Activated naive CD8-positive, alpha-beta T cell (primary cell): Measurements from ENCODE around the gene AHNAK2.
A peak's percentile ranks its signal among the peaks of the same experiment; 100 is the strongest.
"Not testable (repeated sequence)": the region's sequence is repeated elsewhere in the genome, so short reads cannot be mapped to it uniquely, and the experiment has no call there.

Source experiments
- H3K27ac Mint-ChIP-seq: one replicate; pipeline ENCODE4 v1.8.0; 2021; ENCODE audit warnings: mixed read lengths
- H3K27me3 Mint-ChIP-seq: one replicate; pipeline ENCODE4 v1.8.0; 2021; ENCODE audit warnings: mixed read lengths
- H3K36me3 Mint-ChIP-seq: one replicate; pipeline ENCODE4 v1.8.0; 2021; ENCODE audit warnings: mixed read lengths
- H3K4me1 Mint-ChIP-seq: one replicate; pipeline ENCODE4 v1.8.0; 2021; ENCODE audit warnings: low read depth, mixed read lengths
- H3K4me3 Mint-ChIP-seq: one replicate; pipeline ENCODE4 v1.8.0; 2021; ENCODE audit warnings: mild to moderate bottlenecking, mixed read lengths
- H3K9me3 Mint-ChIP-seq: one replicate; pipeline ENCODE4 v1.8.0; 2021; ENCODE audit warnings: low read depth, mixed read lengths

AHNAK2 gene

DNA sequence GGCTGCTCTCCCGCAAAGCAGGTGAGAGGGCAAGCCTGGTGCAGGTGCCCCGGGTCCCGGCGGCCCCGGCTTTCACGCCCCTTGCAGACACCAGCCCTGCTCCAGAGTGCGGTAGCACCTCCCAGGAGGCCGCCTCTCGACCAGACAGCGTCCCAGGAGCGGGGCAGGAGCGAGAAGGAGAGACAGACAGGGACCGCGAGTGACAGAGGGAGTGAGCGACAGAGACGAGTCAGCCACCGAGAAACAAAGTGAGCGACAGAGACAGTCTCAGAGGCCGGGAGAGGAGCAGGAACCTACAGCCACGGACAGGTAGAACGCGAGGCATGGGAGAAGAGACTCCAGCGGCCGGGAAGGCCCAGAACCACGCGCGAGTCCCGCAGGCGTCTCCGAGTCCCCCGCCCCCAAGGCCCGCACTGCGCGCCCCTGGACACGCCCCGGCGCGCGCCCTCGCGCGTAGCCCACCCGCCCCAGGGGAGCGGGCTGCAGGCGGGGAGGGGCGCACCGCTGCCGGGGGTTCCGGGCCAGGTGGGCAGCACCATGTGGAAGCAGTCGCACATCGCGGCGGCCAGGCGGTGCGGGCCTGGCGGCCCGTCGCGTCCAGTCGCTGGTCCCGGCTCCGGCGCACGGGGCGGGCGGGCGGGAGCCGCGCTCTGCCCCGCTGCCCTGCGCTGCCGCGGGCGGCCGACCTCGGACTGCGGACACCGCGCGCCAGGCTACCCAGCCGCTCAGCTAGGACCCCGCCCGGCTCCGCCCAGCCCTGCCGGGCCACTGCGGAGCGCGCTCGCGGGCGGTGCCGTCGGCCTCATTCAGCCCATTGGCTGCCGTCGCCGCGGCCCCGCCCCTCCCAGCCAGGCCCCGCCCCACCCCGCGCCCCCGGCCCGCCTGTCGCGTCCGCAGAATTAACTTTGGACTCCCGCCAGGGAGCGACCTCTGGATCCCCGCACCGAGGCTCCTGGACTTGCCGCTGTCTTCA lies at the start of gene AHNAK2:
AHNAK2 (minus strand) TSS at position 694 of the 973 bp plus-strand sequence; CDS start at position 557, 137 bp downstream.
- H3K27me3 Mint-ChIP-seq, result peaks cover 3% of the 10 kb centered on the region
- H3K4me1 Mint-ChIP-seq, result peaks cover 5% of the 10 kb centered on the region
- no peak within 1 kb of the TSS for H3K27ac Mint-ChIP-seq
- no peaks in the 10 kb centered on the region for H3K9me3 Mint-ChIP-seq
- no peaks in the 10 kb centered on the region for H3K36me3 Mint-ChIP-seq
- H3K4me3 Mint-ChIP-seq, result peak within 1 kb of the TSS; percentile 84

GRCh38 chr14:105027718-105028117 lies 49.5 kb upstream of the AHNAK2 start:
- H3K4me1 Mint-ChIP-seq, result peaks cover 41% of the 10 kb centered on the region
- H3K27me3 Mint-ChIP-seq, H3K4me3 Mint-ChIP-seq, H3K27ac Mint-ChIP-seq, H3K9me3 Mint-ChIP-seq, H3K36me3 Mint-ChIP-seq: not testable (repeated sequence)

DNA sequence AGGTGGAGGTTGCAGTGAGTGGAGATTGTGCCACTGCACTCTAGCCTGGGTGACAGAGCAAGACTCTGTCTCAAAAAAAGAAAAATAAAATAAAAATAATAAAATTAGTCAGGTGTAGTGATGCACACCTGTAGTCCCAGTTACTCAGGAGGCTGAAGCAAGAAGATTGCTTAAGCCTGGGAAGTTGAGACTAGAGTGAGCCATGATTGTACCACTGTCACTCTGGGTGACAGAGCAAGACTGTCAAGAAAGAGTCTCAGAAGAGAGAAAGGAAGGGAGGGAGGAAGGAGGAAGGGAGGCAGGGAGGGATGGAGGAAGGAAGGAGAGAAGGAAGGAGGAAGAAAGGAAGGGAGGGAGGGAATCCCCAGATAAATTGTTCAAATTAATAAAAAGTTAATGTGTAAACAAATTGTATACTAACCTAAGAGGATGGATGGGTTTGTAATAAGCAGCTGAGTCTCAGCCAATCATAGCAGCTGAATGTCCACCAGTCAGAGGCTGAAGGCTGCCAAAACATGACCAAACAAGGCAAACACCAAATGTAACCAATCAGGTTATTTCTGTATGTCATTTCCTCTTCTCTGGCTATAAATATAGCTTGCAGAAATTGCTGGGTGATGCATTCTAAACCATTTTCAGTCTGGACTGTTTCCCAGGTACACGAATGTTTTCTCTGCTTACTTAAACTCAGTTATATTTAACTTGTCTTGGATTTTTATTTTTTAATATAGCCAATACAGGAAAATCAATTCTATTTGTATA lies 48.8 kb upstream of the AHNAK2 start:
- H3K27me3 Mint-ChIP-seq, result no peaks in the 10 kb centered on the region
- H3K4me1 Mint-ChIP-seq, result peaks cover 41% of the 10 kb centered on the region
- peaks cover 5% of the 10 kb centered on the region for H3K36me3 Mint-ChIP-seq
- H3K4me3 Mint-ChIP-seq, result no peak overlapping the region
- H3K9me3 Mint-ChIP-seq, result no peaks in the 10 kb centered on the region
- H3K27ac Mint-ChIP-seq, result peak overlapping the region; percentile 74

GRCh38 chr14:105026033-105026785 lies 48.0 kb upstream of the AHNAK2 start:
- Mint-ChIP-seq H3K36me3 (peaks cover 8% of the 10 kb centered on the region), H3K27ac (peak overlapping the region; percentile 74), H3K4me1 (peaks cover 46% of the 10 kb centered on the region), H3K27me3 (no peaks in the 10 kb centered on the region), H3K4me3 (peak overlapping the region; percentile 23), H3K9me3 (no peaks in the 10 kb centered on the region)

GRCh38 chr14:105025429-105025828 lies 47.3 kb upstream of the AHNAK2 start:
- peaks cover 8% of the 10 kb centered on the region for H3K36me3 Mint-ChIP-seq
- peak overlapping the region; percentile 74 for H3K27ac Mint-ChIP-seq
- H3K9me3 Mint-ChIP-seq, result no peaks in the 10 kb centered on the region
- H3K27me3 Mint-ChIP-seq, result no peaks in the 10 kb centered on the region
- H3K4me1 Mint-ChIP-seq, result peaks cover 46% of the 10 kb centered on the region
- H3K4me3 Mint-ChIP-seq, result no peak overlapping the region

GRCh38 chr14:105023791-105024480 lies 45.8 kb upstream of the AHNAK2 start:
- Mint-ChIP-seq H3K4me1 (peaks cover 58% of the 10 kb centered on the region), H3K9me3 (no peaks in the 10 kb centered on the region), H3K4me3 (peak overlapping the region; percentile 100), H3K27me3 (no peaks in the 10 kb centered on the region), H3K27ac (peak overlapping the region; percentile 66), H3K36me3 (peaks cover 10% of the 10 kb centered on the region)

GRCh38 chr14:105023144-105023543 lies 45.0 kb upstream of the AHNAK2 start:
- Mint-ChIP-seq H3K4me3 (peak overlapping the region; percentile 100), H3K36me3 (peaks cover 10% of the 10 kb centered on the region), H3K4me1 (peaks cover 63% of the 10 kb centered on the region), H3K27ac (peak overlapping the region; percentile 66), H3K27me3 (no peaks in the 10 kb centered on the region), H3K9me3 (no peaks in the 10 kb centered on the region)

GRCh38 chr14:105022276-105022670 lies 44.1 kb upstream of the AHNAK2 start:
- H3K27me3 Mint-ChIP-seq, result no peaks in the 10 kb centered on the region
- peaks cover 8% of the 10 kb centered on the region for H3K36me3 Mint-ChIP-seq
- H3K27ac Mint-ChIP-seq, result peak overlapping the region; percentile 97
- peak overlapping the region; percentile 100 for H3K4me3 Mint-ChIP-seq
- peaks cover 66% of the 10 kb centered on the region for H3K4me1 Mint-ChIP-seq
- H3K9me3 Mint-ChIP-seq, result no peaks in the 10 kb centered on the region

- Mint-ChIP-seq H3K4me1 (peaks cover 66% of the 10 kb centered on the region), H3K27ac (peak overlapping the region; percentile 97), H3K27me3 (no peaks in the 10 kb centered on the region), H3K36me3 (peaks cover 10% of the 10 kb centered on the region), H3K4me3 (peak overlapping the region; percentile 100), H3K9me3 (no peaks in the 10 kb centered on the region)
Measured at GRCh38 chr14:105021656-105022275, 43.6 kb upstream of the AHNAK2 start.

GRCh38 chr14:105020815-105021655 lies 42.9 kb upstream of the AHNAK2 start, which contains the start of gene CDCA4:
Gene CDCA4, minus strand, starts transcription at chr14:105021083. Its CDS starts 9,154 bp downstream, at chr14:105011929.
- peak within 1 kb of the TSS; percentile 97 for H3K27ac Mint-ChIP-seq
- peaks cover 69% of the 10 kb centered on the region for H3K4me1 Mint-ChIP-seq
- peak within 1 kb of the TSS; percentile 100 for H3K4me3 Mint-ChIP-seq
- peaks cover 13% of the 10 kb centered on the region for H3K36me3 Mint-ChIP-seq
- H3K27me3 Mint-ChIP-seq, result no peaks in the 10 kb centered on the region
- H3K9me3 Mint-ChIP-seq, result no peaks in the 10 kb centered on the region

DNA sequence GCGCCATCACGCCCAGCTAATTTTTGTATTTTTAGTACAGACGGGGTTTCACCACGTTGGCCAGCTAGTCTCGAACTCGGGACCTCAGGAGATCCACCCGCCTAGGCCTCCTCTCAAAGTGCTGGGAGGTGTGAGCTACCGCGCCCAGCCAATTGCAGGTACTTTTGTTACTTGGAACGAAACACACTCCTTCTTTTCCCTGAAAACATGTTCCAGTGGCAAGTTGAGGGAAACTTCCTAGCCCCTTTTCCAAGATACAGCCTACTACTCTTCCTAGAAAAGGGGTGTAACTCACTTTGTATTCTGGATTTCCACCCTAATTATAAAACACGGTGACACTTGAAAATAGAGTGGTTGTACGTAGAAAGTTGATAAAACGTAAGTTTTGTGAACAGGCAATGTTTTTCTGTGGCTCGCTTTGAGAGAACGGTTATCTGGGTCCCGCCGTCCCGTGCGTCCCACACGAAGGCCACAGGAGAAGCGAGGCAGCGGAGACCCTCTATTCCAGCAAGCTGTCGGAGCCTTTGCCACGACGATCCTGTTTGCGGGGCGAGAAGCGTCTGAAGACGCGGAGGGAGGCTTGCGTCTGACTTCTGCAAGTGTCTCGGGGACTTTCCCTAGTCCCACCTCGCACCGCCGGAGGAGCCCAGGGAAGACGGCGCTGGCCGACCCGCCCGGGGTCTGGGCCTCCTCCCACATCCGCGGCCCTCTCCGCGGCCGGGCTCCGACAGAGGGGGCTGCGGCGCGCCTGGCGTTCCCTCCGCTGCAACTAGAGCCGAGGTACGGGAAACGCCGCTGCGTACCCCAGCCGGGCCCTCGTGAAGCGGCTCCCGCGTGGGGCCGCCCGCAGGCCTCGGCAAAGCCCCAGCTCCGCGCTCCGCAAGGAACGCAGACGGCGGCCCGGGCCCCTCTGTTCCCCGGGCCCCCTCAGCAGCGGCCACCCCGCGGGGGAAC lies 42.0 kb upstream of the AHNAK2 start:
- Mint-ChIP-seq H3K4me1 (peaks cover 66% of the 10 kb centered on the region), H3K27me3 (no peaks in the 10 kb centered on the region), H3K9me3 (no peaks in the 10 kb centered on the region), H3K36me3 (peaks cover 13% of the 10 kb centered on the region), H3K27ac (peak overlapping the region; percentile 84), H3K4me3 (peak overlapping the region; percentile 90)

- H3K27me3 Mint-ChIP-seq, result no peaks in the 10 kb centered on the region
- peaks cover 11% of the 10 kb centered on the region for H3K36me3 Mint-ChIP-seq
- no peaks in the 10 kb centered on the region for H3K9me3 Mint-ChIP-seq
- peaks cover 68% of the 10 kb centered on the region for H3K4me1 Mint-ChIP-seq
- no peak overlapping the region for H3K27ac Mint-ChIP-seq
- peak overlapping the region; percentile 14 for H3K4me3 Mint-ChIP-seq
Measured at GRCh38 chr14:105018414-105018813, 40.2 kb upstream of the AHNAK2 start.
